LoVo (cell line): ENCODE data around the gene SMIM21.

Experiments
- DNase-seq: peaks from one replicate; pipeline ENCODE4 v3.0.0-alpha.2; 2016; ENCODE audit warnings: low spot score

SMIM21 gene

DNA sequence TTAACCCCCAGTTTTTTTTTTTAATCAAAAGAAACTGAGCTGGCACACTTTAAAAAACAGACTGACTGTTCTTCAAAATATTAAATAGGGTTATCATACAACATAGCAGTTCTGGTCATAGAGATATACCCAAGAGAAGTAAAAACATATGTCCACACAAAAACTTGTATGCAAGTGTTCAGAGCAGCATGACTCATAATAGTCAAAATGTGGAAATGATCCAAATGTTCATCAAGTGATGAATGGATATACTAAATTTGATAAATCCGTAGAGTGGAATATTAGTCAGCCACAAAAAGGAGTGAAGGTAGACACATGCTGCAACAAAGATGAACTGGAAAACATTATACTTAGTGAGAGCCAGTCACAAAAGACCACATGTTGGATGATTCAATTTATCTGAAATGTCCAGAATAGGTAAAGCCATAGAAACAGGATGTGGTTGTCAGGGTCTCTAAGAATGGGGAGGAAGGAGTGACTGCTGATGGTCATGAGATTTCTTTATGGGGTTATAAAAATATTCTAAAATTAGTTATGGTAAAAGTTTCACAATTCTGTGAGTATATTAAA is 5.1 kb downstream of the SMIM21 start:
- DNase-seq: no peak

DNA sequence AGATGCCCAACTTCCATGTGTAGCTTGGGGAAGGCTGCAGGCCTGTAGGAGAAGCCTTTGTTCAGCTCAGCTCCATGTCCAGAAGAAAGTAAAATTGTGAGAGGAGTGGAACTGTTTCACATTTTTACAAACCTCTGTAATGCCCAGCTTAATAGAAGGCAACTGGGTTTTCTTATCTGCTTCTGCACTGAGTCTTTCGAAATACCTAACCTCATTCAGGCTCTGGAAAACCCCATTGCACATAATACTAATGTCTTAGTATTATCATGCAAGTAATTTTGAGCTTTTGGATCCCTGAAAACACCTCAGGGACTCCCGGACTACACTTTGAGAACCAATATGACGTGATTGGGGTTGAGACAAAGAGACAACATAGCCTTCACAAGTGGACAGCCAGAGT is 5.8 kb downstream of the SMIM21 start:
- no peak for DNase-seq

GRCh38 chr18:75418293-75419005 is 9.1 kb downstream of the SMIM21 start:
- no peak for DNase-seq

GRCh38 chr18:75410611-75411010 is 16.9 kb downstream of the SMIM21 start:
- DNase-seq: no peak

DNA sequence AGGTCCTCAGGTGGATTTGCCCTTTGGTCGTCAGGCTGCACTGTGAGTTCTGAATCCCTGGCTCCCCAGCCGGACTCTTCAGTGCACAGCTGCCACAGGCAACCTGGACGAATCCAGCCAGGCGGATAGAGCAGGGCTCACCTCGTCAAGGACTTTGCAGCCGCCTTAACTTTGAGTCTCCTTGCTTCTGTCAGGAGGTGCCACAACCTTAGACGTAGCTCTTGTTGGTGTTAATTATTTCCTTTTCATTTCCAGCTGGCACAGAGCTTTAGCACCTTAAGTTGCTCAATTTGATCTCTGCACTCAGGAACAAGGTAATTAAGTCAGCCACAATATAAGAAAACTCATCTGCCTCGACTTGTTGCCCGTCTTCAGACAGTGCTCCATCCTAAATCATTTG is 17.7 kb downstream of the SMIM21 start:
- no peak for DNase-seq

- peak; percentile 66 for DNase-seq
These were observed 18.7 kb downstream of the SMIM21 start for GRCh38 chr18:75408554-75409506.

DNA sequence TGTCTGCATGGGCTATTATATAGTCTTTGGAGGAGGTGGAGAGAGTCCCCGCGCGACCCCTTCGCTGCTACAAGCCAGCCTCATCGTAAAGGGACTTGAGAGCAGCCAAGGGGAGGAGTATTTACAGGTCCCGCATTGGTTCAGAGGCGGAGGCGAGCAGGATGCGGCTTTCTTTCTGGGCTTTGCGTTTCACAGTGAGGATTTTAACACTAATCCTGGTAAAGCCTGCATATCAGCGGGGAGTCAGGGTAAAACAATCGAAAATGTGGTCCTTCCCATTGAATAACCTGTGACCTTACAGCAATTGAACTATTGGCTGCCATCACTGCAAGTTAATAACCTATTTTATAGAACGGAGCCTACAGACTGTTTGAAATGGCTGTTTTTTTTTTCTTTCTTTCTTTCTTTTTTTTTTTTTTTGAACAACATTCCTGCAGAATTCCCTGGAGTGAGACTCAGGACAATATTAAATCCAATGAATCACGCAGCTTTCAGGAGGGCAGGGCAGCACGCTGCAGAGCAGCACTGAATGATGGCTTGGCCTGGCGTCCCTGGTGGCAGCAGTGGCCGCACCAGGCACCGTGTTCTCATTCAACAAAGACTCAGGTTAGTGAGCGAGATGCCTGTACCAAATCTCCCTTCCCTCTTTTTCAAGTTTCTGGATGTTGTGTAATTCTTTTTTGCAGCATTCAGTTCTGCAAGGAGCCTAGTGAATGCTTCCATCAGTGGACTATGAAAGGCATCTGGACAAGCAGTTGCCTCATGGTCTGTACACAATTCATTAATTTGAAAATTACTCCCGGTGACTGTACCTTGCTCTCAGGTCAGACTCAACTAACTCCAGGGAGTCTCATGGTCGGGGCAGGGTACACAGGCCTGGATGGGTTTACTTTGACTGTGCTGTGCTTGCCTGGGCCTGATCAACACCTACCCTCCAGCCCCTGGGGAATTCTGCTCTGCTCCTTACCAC is 19.8 kb downstream of the SMIM21 start:
- no peak for DNase-seq

DNA sequence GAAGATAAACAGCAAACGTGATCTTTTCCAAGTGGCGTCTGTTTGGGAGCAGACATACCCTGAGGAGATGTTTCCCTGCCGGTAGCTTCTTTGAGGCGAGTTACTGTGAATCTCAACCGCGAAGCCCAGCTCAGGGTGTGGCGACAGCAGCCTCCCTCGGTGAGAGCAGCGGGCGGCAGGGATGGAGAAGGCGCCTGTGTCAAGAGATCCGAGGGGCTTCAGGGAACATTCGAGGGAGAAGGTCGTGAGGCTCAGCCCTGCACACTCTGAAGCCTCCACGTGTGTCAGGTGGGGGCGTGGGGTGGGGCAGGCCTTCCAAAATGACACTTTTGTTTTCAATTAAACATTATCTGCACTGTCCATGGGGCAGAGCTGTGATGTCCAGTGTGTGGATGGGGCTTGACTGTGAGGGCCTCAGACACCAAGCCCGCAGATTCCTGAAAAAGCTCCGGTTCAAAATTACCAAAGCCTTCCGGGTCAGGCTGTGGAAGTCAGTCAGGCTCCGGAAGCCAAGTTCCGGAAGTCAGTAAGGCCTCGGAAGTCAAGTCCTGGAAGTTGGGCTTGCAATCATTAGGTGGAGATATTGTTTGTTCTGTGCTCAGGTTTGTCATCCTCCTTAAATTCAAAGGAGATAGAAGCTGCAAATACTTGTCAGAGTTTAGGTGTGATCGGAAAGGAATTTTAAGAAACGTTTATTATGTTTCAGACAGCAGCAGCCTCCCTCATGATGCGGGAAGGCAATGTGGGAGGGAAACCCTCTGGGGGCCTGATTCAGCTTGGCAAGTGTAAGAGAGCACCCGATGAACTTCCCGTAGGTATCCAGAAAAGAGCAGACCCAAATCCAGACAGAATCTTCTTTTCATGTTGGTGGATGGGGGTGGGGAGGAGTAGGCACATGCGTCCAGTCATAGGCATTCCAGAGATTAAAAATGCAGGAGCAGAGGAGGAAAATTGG is 20.7 kb downstream of the SMIM21 start:
- no peak for DNase-seq

- DNase-seq: no peak
These were observed 22.2 kb downstream of the SMIM21 start for GRCh38 chr18:75405351-75405750.

- no peak for DNase-seq
These were observed 27.1 kb downstream of the SMIM21 start for GRCh38 chr18:75400366-75400765.

GRCh38 chr18:75395137-75395536 is 32.4 kb downstream of the SMIM21 start:
- no peak for DNase-seq

DNA sequence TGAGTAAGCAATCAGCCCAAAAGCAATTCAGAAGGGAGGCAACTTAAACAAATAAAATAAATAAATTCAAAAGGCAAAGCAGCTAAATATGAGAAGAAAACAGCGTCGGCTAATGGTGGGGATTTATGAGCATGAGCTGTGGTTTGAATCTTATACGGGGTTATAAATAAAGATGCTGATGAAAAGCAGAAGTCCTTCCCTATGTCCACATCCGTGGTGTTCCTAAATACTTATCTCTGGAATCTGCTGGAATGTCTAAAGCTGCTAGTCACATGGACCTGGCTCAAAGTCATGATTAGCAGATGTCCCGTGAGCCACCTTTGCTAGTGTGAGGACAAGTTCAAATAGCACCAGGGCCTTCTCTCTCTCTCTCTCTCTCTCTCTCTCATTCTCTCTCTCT is 33.8 kb downstream of the SMIM21 start:
- no peak for DNase-seq

DNA sequence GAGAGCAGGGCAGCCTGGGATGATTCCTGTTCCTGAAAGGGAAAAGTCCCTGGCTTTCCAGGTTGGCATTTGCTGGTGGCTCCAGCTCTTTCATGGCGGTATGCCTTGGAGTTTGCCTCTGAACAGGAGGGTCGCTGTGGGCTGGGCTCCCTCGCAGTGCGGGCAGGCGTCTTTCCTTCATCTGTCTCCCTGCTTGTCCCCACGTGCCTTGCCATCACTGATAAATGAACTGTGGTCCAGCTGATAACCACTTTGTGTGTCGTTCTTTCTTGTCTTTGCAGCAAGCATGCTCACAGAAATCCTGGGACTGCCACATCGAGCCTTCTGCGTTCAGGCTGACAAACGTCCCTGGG is 35.3 kb downstream of the SMIM21 start:
- DNase-seq: no peak

GRCh38 chr18:75391279-75392225 is 36.0 kb downstream of the SMIM21 start:
- DNase-seq: no peak

- DNase-seq: no peak
These were observed 36.6 kb downstream of the SMIM21 start for GRCh38 chr18:75390854-75391253.

DNA sequence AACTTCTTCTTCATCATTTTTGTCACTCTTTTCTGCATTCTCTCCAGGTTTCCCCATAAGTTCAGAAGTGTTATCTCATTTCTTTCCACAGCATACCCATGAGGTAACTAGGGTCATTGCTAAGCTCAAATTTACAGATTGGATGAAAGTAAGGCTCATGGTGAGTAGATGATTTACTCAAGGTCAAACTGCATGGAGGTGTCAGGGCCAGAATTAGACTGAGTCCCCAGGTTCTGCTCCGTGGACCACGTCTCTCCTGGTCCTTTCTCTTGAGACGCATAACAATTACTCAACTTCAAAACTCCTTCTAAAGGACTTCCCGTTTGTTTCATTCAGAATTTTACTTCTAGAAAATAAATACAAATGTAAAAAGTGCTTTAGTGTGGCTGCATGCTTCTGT is 43.4 kb downstream of the SMIM21 start:
- no peak for DNase-seq

DNA sequence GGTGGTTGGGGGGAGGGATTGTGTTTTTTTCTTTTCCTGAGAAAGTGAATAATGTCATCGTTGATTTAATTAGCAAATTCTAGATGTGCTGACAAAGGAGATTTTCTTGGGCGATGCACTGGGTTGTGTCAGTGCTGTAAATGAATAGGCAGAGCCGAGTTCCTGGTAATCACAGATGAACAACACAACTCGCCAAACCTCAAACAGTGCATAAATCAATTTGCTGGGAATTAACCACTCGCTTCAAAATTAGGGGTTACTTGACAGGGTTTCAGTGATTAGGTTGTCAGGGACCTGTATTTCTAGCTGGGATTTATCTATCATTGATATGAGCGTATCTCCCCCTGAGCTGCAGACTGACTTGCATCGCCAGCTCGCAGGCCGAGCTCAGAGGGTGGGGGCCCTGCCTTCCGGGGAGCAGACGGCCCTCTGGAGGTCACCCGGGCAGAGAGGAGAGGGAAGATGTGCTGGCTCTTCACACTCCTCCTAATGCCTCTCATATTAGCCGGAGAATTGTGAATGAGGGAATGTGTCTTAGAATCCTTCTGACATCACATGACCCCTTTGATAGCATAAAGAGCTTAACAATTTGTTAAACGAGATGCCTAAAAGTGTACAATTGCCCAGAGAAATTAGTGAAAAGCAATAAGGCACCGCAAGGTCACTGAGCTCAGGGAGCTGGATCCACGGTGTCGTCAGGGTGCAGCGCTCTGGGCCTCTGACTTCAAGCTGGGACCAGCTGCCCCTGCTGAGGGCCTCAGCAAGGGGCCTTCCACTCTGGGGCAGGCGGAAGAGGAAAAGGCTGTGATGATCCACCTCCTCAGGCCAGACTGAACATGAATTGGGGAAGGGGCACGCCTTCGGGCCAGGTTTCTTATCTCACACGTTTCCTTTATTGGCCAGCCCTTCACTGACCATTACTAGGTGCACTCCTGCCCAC is 48.9 kb downstream of the SMIM21 start:
- no peak for DNase-seq

DNA sequence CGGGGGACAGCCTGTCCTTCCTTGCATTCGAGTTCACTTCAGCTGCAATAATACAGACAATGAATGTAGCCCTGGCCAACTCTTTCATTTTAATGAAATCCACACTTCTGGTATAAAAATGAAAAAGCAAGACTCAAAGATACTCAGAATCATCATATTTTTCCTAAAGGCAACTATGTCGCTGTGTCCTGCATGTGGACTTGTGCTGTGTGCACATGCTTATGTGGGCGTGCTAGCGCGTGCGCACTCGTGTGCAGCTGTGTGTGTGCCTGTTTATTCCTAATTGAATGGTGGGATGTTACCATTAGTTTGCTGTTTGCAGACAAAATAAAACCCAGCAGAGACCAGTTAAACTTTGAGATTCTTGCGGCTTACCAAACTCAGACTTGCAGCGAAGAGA is 49.6 kb downstream of the SMIM21 start:
- DNase-seq: no peak
